Activated CD4-positive, alpha-beta T cell treated with anti-CD3 and anti-CD28 coated beads for 36 hours (primary cell): ENCODE measurements around the gene THAP4. TPM values are rescaled to one million over a fixed set of nuclear protein-coding genes. Genes with fewer than 3 reads are reported as not detected.

Source experiments
- ATAC-seq: fragments of 200-7000 bp; cut with Tn5 transposase; one replicate; pipeline ENCODE4 v1.10.0; 2021; ENCODE audit warnings: mild to moderate bottlenecking, moderate library complexity
- CTCF ChIA-PET: fragments of 350-600 bp; sonication (Branson Sonifier 250); formaldehyde crosslinking; loops from one replicate; lab custom pipeline; 2021; ENCODE audit warnings: antibody characterized with exemption; lab: Charles Lee
- POLR2A ChIA-PET: fragments of 350-600 bp; sonication (Branson Sonifier 250); formaldehyde crosslinking; loops from one replicate; lab custom pipeline; 2021; ENCODE audit warnings: antibody characterized with exemption, inconsistent platforms; lab: Charles Lee
- DNase-seq: peaks from one replicate; pipeline ENCODE4 v3.0.0-alpha.2; 2020
- H3K27ac Mint-ChIP-seq: one replicate; pipeline ENCODE4 v1.8.0; 2021; ENCODE audit warnings: mixed read lengths
- H3K27me3 Mint-ChIP-seq: one replicate; pipeline ENCODE4 v1.8.0; 2021; ENCODE audit warnings: mixed read lengths
- H3K36me3 Mint-ChIP-seq: one replicate; pipeline ENCODE4 v1.8.0; 2021; ENCODE audit warnings: low read depth, mixed read lengths
- H3K4me1 Mint-ChIP-seq: one replicate; pipeline ENCODE4 v1.8.0; 2021; ENCODE audit warnings: mixed read lengths
- H3K4me3 Mint-ChIP-seq: one replicate; pipeline ENCODE4 v1.8.0; 2021; ENCODE audit warnings: mild to moderate bottlenecking, moderate library complexity, mixed read lengths
- H3K9me3 Mint-ChIP-seq: one replicate; pipeline ENCODE4 v1.8.0; 2021; ENCODE audit warnings: low read depth, mixed read lengths
- intact Hi-C, 2 experiments: fragments of 100-400 bp; cut with DNase I in 1 of 2; cut with micrococcal nuclease in 1 of 2; formaldehyde crosslinking; loops; one replicate each; pipeline versions ENCODE4 v1.14.2 to v1.15.1; 2022 to 2024; cut with DNase I, micrococcal nuclease
- total RNA-seq, 2 experiments: library from RNA; stranded (reverse); gene quantifications; one replicate each; pipeline ENCODE4 v1.2.3, GENCODE V29; 2021

The THAP4 gene, protein sequence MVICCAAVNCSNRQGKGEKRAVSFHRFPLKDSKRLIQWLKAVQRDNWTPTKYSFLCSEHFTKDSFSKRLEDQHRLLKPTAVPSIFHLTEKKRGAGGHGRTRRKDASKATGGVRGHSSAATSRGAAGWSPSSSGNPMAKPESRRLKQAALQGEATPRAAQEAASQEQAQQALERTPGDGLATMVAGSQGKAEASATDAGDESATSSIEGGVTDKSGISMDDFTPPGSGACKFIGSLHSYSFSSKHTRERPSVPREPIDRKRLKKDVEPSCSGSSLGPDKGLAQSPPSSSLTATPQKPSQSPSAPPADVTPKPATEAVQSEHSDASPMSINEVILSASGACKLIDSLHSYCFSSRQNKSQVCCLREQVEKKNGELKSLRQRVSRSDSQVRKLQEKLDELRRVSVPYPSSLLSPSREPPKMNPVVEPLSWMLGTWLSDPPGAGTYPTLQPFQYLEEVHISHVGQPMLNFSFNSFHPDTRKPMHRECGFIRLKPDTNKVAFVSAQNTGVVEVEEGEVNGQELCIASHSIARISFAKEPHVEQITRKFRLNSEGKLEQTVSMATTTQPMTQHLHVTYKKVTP
- 10 to 100 TPM; 42.5 to 54.1 TPM for total RNA-seq

DNA sequence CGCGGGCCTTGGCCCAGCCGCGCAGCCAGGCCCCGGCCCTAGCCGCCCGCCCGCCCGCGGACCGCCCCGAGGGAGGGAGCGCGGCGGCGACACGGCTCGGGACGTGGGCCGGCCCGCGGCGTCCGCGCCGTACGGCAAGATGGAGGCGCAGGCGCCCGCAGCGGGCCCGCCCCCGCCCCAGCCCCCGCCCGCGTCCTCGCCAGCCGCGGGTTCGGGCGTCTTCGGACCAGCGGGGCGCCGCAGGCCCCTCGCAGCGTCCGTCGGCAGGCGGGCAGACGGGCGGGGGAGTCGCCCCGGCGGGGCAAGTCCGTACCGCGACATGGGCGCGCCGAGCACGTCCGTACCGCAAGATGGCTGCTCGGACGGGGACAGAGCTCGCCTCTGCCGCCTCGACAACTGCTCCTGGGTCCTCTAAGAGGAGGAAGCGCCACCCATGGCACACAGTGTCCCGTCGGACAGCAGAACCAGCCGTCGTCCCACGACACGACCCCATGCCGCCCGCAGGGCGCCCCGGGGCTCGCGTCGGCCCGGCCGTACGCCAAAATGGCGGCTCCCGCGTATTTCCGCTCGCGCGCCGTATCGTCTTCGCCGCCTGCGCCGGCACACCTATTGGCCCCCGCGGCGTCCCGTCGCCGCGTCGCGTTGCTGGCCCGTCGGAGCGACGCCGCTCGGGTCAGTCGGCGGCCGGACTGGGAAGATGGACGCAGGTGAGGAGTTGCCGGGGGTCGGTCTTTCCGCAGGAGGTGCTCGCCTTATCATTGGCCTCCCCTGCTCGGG is at the start of gene THAP4, which contains the start of gene ATG4B:
Gene THAP4, minus strand, starts transcription at position 141 of the 777 bp plus-strand sequence. CDS start 141 bp downstream, outside the sequence.
Gene ATG4B, plus strand, starts transcription at position 676 of the 777 bp plus-strand sequence. Its CDS starts 22 bp downstream, at position 698.
- H3K27ac Mint-ChIP-seq = peak within 1 kb of the TSS; percentile 96
- ChIA-PET POLR2A (interaction anchor here (1.4 to 1.6 kb wide), 2 partner anchors 49 to 65 kb away, joined by 3 to 9 read pairs; partner anchors contain the start of genes DTYMK and ING5), CTCF (interaction anchor here (0.8 to 1.3 kb wide), 2 partner anchors 19 to 28 kb away, joined by 3 read pairs; no protein-coding TSS in a partner anchor)
- no peaks in the 10 kb centered on the region for H3K9me3 Mint-ChIP-seq
- intact Hi-C loops = loop anchor here (1.0 to 5.0 kb wide), 16 partner anchors 17 to 1076 kb away; partner anchors contain the start of genes DTYMK (in 2 of the 2), D2HGDH (in 1 of the 2), DUSP28 (in 1 of the 2) and FARP2 (in 1 of the 2)
- H3K36me3 Mint-ChIP-seq = peaks cover 31% of the 10 kb centered on the region
- peak; percentile 69 for ATAC-seq
- peak; percentile 90 for DNase-seq
- H3K4me1 Mint-ChIP-seq = peaks cover 50% of the 10 kb centered on the region
- peak within 1 kb of the TSS; percentile 84 for H3K4me3 Mint-ChIP-seq
- no peaks in the 10 kb centered on the region for H3K27me3 Mint-ChIP-seq

DNA sequence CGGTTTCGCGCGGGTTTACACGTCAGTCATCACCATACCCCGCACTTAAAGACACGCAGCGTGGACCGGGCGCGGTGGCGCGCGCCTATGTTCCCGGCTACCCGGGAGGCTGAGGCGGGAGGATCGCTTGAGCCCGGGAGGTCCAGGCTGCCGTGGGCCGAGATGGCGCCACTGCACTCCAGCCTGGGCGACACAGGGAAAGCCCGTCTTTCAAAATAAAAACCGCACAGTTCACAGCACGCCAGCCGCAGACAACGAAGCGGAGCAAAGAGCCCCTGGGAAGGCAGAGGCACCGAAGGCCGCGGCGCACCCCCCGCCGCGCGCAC is 49.3 kb upstream of the THAP4 start:
- Mint-ChIP-seq H3K27me3 (no peaks in the 10 kb centered on the region), H3K4me1 (peaks cover 32% of the 10 kb centered on the region), H3K9me3 (no peaks in the 10 kb centered on the region), H3K36me3 (peaks cover 54% of the 10 kb centered on the region), H3K27ac (peak overlapping the region; percentile 90), H3K4me3 (peak overlapping the region; percentile 98)
- peak; percentile 1 for ATAC-seq
- no peak for DNase-seq
- intact Hi-C loops = loop anchor here (1.0 to 10.0 kb wide), 15 partner anchors 15 to 1119 kb away; partner anchors contain the start of genes ATG4B (in 2 of the 2), HDLBP (in 2 of the 2), SEPTIN2 (in 2 of the 2) and THAP4 (in 2 of the 2)
- ChIA-PET CTCF (interaction anchor here (0.7 to 3.6 kb wide), 5 partner anchors 15 to 254 kb away, joined by 3 to 33 read pairs (median 4); partner anchors contain the start of gene ING5), POLR2A (interaction anchor here (0.6 to 3.6 kb wide), 6 partner anchors 13 to 193 kb away, joined by 3 to 31 read pairs (median 4); partner anchors contain the start of genes ATG4B, ING5 and THAP4)

DNA sequence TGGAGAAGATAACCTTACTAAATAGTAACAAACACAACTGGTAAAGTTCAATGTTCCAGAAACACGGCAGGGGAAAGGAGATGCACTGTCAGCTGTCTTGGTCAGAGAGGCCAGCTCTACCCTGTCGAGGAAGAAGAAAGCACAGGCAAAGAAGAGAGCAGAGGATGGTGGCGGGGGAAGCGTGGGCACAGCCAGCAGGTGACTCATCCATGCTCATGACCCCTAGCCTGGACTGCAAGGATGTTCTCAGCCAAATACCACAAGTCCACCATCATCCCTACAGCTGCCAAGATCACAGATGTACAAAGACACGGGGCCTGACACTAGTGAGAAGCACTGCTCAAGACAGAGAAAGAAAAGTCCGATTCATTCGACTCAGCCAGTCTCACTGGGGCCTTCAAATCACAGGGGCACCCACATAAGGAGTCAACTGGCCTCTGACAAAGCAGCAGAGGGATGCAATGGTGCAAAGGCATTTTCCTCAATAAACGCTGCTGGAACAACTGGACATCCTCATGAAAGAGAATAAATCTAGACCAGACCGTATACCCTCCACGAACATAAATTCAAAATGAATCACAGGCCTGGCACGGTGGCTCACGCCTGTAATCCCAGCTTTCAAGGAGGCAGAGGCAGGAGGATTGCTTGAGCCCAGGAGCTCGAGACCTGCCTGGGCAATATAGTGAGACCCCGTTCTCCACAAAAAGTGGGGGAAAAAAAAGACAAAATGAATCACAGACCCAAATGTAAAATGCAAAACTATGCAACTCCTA is 44.1 kb upstream of the THAP4 start:
- no peaks in the 10 kb centered on the region for H3K9me3 Mint-ChIP-seq
- POLR2A ChIA-PET = no interaction called here
- intact Hi-C loops = loop anchor here in 1 of 2 experiments (10.0 kb wide), 1 partner anchor 366 kb away; the partner anchor contains the start of genes HDLBP and SEPTIN2
- ATAC-seq (no peak), DNase-seq (no peak)
- H3K27me3 Mint-ChIP-seq = no peaks in the 10 kb centered on the region
- peak overlapping the region; percentile 33 for H3K27ac Mint-ChIP-seq
- CTCF ChIA-PET = no interaction called here
- peaks cover 18% of the 10 kb centered on the region for H3K4me1 Mint-ChIP-seq
- H3K36me3 Mint-ChIP-seq = peaks cover 56% of the 10 kb centered on the region
- H3K4me3 Mint-ChIP-seq = no peak overlapping the region

DNA sequence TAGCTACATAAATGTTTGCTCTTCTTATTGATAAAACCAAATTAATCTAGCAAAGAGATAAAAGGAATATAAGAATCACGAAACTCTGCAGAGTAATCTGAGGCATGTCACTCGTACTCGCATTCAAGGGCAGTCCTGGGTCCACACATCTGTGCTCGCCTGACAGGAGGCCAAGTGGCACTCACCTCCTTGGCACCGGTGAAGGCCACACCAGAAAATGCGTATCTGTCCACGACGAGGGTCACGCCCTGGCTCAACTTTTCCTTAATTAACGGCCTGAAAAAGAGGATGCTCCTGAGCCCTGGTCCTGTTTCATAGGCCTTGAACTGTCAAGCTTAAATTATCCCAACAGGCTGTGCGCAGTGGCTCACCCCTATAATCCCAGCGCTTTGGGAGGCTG is 43.1 kb upstream of the THAP4 start:
- Mint-ChIP-seq H3K4me1 (peaks cover 10% of the 10 kb centered on the region), H3K4me3 (no peak overlapping the region), H3K27me3 (no peaks in the 10 kb centered on the region), H3K27ac (no peak overlapping the region), H3K9me3 (no peaks in the 10 kb centered on the region), H3K36me3 (peaks cover 48% of the 10 kb centered on the region)
- intact Hi-C loops = loop anchor here in 1 of 2 experiments (10.0 kb wide), 1 partner anchor 365 kb away; the partner anchor contains the start of genes HDLBP and SEPTIN2
- ChIA-PET POLR2A (no interaction called here), CTCF (interaction anchor here (1.2 kb wide), 1 partner anchor 54 kb away, joined by 4 read pairs; the partner anchor contains the start of gene D2HGDH)
- DNase-seq = no peak
- ATAC-seq = no peak

DNA sequence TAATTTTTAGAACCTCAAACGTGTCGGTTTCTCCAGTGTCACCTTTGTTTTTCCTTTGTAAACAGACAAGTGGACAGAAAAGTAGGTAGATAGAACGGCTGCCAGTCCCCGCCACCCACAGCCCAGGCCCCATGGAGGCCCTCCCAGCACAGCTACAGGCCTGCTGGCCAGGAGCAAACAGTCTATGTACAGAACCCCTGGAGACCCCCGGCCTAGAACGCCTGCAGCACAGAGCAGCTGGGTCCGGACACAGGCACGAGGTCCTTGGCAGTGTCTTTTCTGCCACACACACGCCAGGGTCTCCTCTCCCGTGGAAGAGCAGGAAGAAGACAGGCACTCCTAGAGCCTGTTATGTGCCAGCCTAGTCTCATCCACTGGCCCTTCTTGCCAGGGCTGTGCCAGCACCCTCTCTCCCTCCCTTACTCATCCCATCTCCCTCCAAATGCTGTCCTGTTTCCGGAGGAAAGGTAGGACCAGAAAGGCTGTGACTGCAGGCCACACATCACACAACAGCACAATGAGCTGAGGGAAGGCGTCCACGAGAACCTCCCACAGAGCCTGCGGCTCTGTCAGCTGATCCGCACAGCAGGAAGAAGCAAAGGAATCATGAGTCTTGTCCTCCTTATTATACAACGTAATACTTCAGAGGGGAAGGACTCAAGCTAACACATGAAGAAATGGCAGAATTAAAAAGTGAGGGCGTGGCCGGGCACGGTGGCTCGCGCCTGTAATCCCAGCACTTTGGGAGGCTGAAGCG is 42.0 kb upstream of the THAP4 start:
- H3K36me3 Mint-ChIP-seq = peaks cover 42% of the 10 kb centered on the region
- no peak overlapping the region for H3K27ac Mint-ChIP-seq
- no peaks in the 10 kb centered on the region for H3K27me3 Mint-ChIP-seq
- no peaks in the 10 kb centered on the region for H3K9me3 Mint-ChIP-seq
- ChIA-PET POLR2A (interaction anchor here (0.6 kb wide), 1 partner anchor 21 kb away, joined by 12 read pairs; no protein-coding TSS in a partner anchor), CTCF (interaction anchor here (1.2 kb wide), 1 partner anchor 55 kb away, joined by 4 read pairs; the partner anchor contains the start of gene D2HGDH)
- H3K4me3 Mint-ChIP-seq = no peak overlapping the region
- intact Hi-C loops = no loop called here
- no peak for ATAC-seq
- DNase-seq = no peak
- H3K4me1 Mint-ChIP-seq = peaks cover 6% of the 10 kb centered on the region

DNA sequence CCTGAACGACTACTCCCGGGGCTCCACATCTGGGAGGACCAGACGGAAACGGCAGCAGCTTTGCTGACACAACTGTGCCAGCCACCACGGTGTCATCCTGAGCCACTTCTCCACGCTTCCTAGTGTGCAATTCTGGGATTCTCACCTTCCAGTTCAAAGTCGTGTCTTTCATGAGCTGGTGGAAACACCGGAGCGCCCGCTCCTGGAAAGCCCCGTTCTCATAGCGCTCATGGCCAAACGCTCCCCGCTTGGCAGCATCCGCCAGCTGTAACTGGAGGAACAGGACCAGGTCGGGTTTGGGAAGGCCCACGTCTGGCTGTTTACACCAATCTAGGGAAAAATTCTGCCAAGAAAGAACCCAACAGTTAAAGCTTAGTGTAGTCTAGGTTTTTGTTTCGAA is 41.3 kb upstream of the THAP4 start:
- POLR2A ChIA-PET = interaction anchor here (0.5 to 0.7 kb wide), 3 partner anchors 22 to 194 kb away, joined by 3 to 12 read pairs (median 4); no protein-coding TSS in a partner anchor
- no peak overlapping the region for H3K27ac Mint-ChIP-seq
- no peak for DNase-seq
- H3K4me3 Mint-ChIP-seq = no peak overlapping the region
- intact Hi-C loops = no loop called here
- peaks cover 37% of the 10 kb centered on the region for H3K36me3 Mint-ChIP-seq
- no peak for ATAC-seq
- no peaks in the 10 kb centered on the region for H3K27me3 Mint-ChIP-seq
- CTCF ChIA-PET = no interaction called here
- H3K9me3 Mint-ChIP-seq = no peaks in the 10 kb centered on the region
- H3K4me1 Mint-ChIP-seq = peaks cover 6% of the 10 kb centered on the region

DNA sequence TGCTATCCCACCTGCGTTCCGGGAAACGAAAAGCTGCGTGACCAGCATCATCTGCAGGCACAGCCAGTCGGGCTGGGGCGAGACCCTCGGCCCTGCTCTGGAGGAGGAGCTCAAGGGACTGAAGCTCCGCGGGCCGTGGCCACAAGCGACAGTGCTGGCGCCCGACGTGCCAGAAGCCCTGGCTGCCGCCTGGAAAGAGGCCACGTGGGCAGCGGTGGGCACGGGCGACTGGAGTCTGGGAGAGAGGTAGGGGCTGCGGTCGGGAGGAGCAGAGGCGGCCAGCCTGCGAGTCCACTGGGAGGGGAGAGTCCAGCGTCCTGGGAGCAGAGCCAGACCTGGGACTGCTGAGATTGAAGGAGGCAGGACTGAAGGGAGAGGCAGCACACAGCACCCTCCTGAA is 40.4 kb upstream of the THAP4 start:
- no peak overlapping the region for H3K4me3 Mint-ChIP-seq
- intact Hi-C loops = no loop called here
- H3K4me1 Mint-ChIP-seq = peaks cover 6% of the 10 kb centered on the region
- ATAC-seq = no peak
- peaks cover 30% of the 10 kb centered on the region for H3K36me3 Mint-ChIP-seq
- no peak for DNase-seq
- CTCF ChIA-PET = no interaction called here
- no peaks in the 10 kb centered on the region for H3K27me3 Mint-ChIP-seq
- H3K9me3 Mint-ChIP-seq = no peaks in the 10 kb centered on the region
- POLR2A ChIA-PET = interaction anchor here (0.5 kb wide), 1 partner anchor 22 kb away, joined by 3 read pairs; no protein-coding TSS in a partner anchor
- no peak overlapping the region for H3K27ac Mint-ChIP-seq

DNA sequence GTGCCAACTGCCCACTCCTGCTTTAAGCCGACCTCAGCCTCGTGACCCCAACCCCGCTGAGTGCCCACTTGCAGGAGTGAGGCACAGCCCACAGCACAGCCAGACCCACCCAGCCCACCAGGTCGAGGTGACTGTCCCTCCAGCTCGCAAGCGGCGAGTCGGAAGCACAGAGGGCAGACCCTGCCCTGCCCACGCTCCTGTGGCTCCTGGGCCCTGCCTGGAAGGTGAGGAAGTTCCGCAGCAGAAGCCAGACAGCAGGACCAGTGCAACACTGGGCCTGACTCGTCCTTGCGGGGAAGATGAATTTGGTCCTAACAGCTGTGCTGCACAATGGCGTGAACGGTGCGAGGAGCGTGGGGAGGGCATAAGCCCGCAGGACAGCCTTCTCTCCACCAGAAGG is 39.7 kb upstream of the THAP4 start:
- Mint-ChIP-seq H3K4me1 (peaks cover 6% of the 10 kb centered on the region), H3K27me3 (no peaks in the 10 kb centered on the region), H3K9me3 (no peaks in the 10 kb centered on the region), H3K36me3 (peaks cover 28% of the 10 kb centered on the region), H3K4me3 (no peak overlapping the region), H3K27ac (no peak overlapping the region)
- intact Hi-C loops = no loop called here
- ATAC-seq (no peak), DNase-seq (no peak)
- ChIA-PET CTCF (no interaction called here), POLR2A (no interaction called here)

DNA sequence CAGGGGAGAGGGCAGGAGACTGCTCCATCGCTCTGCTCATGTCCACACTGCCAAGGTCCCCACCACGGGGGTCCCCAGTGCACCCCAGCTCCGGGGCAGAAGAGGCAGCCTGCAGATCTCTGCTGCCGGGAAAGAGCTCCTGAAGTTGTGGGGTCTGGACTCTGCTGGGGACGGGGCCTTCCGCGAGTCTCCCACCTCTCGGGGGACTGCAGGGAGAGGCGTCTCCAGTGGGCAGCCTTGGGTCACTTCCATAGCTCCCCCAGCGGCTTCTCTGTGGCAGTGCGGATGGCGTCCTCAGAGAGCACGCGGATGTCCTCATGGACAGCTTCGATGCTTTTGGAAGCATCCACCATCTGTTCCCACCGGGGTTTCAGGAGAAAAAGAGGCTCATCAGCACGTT is 38.9 kb upstream of the THAP4 start:
- Mint-ChIP-seq H3K9me3 (no peaks in the 10 kb centered on the region), H3K4me3 (no peak overlapping the region), H3K36me3 (peaks cover 20% of the 10 kb centered on the region), H3K27ac (no peak overlapping the region), H3K27me3 (no peaks in the 10 kb centered on the region), H3K4me1 (peaks cover 5% of the 10 kb centered on the region)
- DNase-seq = no peak
- ChIA-PET POLR2A (interaction anchor here (0.6 kb wide), 1 partner anchor 118 kb away, joined by 6 read pairs; no protein-coding TSS in a partner anchor), CTCF (no interaction called here)
- no peak for ATAC-seq
- intact Hi-C loops = no loop called here
